ENCODE data around the gene BICDL1. TPM values are rescaled to one million over a fixed set of nuclear protein-coding genes. Genes with fewer than 3 reads are reported as not detected.

The BICDL1 gene
- total RNA-seq, 3 donors from 2014 or later = 0.48 to 23.4 (median 5.6) TPM

GRCh38 chr12:120119271-120119973 lies 130.4 kb downstream of the BICDL1 start:
- DNase-seq (ENCODE audit: low spot score in 2 of 2) = no peak
- Histone ChIP-seq H3K36me3 (no peaks in the 10 kb centered on the region), H3K27me3 (no peaks in the 10 kb centered on the region), H3K4me1 (peaks cover 10 to 19% of the 10 kb centered on the region in 2 donors), H3K27ac (no peak overlapping the region), H3K4me3 (no peak overlapping the region), H3K9me3 (no peaks in the 10 kb centered on the region)
- intact Hi-C loops (cut with DNase I; ENCODE audit: low total_unique reads) = no loop called here
- TF ChIP-seq CTCF (IDR thresholded peaks at IDR 0.05) = no peak
- TF ChIP-seq POLR2A (IDR thresholded peaks at IDR 0.05) = no peak
- no peak for TF ChIP-seq POLR2AphosphoS5 (IDR thresholded peaks at IDR 0.05)

GRCh38 chr12:120121343-120121742 lies 132.3 kb downstream of the BICDL1 start:
- no peaks in the 10 kb centered on the region for H3K9me3 ChIP-seq

GRCh38 chr12:120121766-120122293 lies 132.8 kb downstream of the BICDL1 start:
- Histone ChIP-seq H3K36me3 (no peaks in the 10 kb centered on the region), H3K27ac (no peak overlapping the region), H3K4me3 (no peak overlapping the region), H3K9me3 (no peaks in the 10 kb centered on the region), H3K27me3 (no peaks in the 10 kb centered on the region), H3K4me1 (peaks cover 0 to 7% of the 10 kb centered on the region in 2 donors)
- intact Hi-C loops (cut with DNase I; ENCODE audit: low total_unique reads) = no loop called here
- no peak for TF ChIP-seq POLR2A (IDR thresholded peaks at IDR 0.05)
- TF ChIP-seq CTCF (IDR thresholded peaks at IDR 0.05) = no peak
- TF ChIP-seq POLR2AphosphoS5 (IDR thresholded peaks at IDR 0.05) = no peak
- no peak for DNase-seq (ENCODE audit: low spot score in 2 of 2)

More at GRCh38 chr12:120121343-120121742, 132.3 kb downstream of the BICDL1 start:
- Histone ChIP-seq H3K36me3 (no peaks in the 10 kb centered on the region), H3K4me3 (no peak overlapping the region), H3K4me1 (peaks cover 0 to 7% of the 10 kb centered on the region in 2 donors), H3K27ac (no peak overlapping the region), H3K27me3 (no peaks in the 10 kb centered on the region)
- intact Hi-C loops (cut with DNase I; ENCODE audit: low total_unique reads) = no loop called here
- TF ChIP-seq POLR2AphosphoS5 (IDR thresholded peaks at IDR 0.05) (no peak), POLR2A (IDR thresholded peaks at IDR 0.05) (no peak), CTCF (IDR thresholded peaks at IDR 0.05) (no peak)
- no peak for DNase-seq (ENCODE audit: low spot score in 2 of 2)

- no peaks in the 10 kb centered on the region for H3K9me3 ChIP-seq
- TF ChIP-seq CTCF (IDR thresholded peaks at IDR 0.05) (no peak), POLR2AphosphoS5 (IDR thresholded peaks at IDR 0.05) (no peak), POLR2A (IDR thresholded peaks at IDR 0.05) (no peak)
- H3K27me3 ChIP-seq = no peaks in the 10 kb centered on the region
- H3K36me3 ChIP-seq = no peaks in the 10 kb centered on the region
- intact Hi-C loops (cut with DNase I; ENCODE audit: low total_unique reads) = no loop called here
- no peaks in the 10 kb centered on the region for H3K4me1 ChIP-seq
- no peak for DNase-seq (ENCODE audit: low spot score in 2 of 2)
- no peak overlapping the region for H3K27ac ChIP-seq
- no peak overlapping the region for H3K4me3 ChIP-seq
Observed at GRCh38 chr12:120125029-120125428, 136.0 kb downstream of the BICDL1 start.

- no peaks in the 10 kb centered on the region for H3K36me3 ChIP-seq
- H3K27me3 ChIP-seq = no peaks in the 10 kb centered on the region
- H3K4me3 ChIP-seq = no peak overlapping the region
- no peak for TF ChIP-seq CTCF (IDR thresholded peaks at IDR 0.05)
- TF ChIP-seq POLR2AphosphoS5 (IDR thresholded peaks at IDR 0.05) = no peak
- no peak for TF ChIP-seq POLR2A (IDR thresholded peaks at IDR 0.05)
- H3K9me3 ChIP-seq = no peaks in the 10 kb centered on the region
- no peak for DNase-seq (ENCODE audit: low spot score in 2 of 2)
- no peaks in the 10 kb centered on the region for H3K4me1 ChIP-seq
- H3K27ac ChIP-seq = peak overlapping the region; percentile 12 to 73
- intact Hi-C loops (cut with DNase I; ENCODE audit: low total_unique reads) = no loop called here
Observed at GRCh38 chr12:120125792-120126634, 137.0 kb downstream of the BICDL1 start.

Data from breast epithelium (tissue), 4 donors.